ENCODE results near the gene PALLD. TPM values are rescaled to one million over a fixed set of nuclear protein-coding genes. Genes with fewer than 3 reads are reported as not detected.

The PALLD gene
- total and polyA plus RNA-seq, 2 of the 13 experiments (the other 11 are each of a cell fraction or from before 2014, with no cell fraction given) = 0.50 to 1.5 TPM

DNA sequence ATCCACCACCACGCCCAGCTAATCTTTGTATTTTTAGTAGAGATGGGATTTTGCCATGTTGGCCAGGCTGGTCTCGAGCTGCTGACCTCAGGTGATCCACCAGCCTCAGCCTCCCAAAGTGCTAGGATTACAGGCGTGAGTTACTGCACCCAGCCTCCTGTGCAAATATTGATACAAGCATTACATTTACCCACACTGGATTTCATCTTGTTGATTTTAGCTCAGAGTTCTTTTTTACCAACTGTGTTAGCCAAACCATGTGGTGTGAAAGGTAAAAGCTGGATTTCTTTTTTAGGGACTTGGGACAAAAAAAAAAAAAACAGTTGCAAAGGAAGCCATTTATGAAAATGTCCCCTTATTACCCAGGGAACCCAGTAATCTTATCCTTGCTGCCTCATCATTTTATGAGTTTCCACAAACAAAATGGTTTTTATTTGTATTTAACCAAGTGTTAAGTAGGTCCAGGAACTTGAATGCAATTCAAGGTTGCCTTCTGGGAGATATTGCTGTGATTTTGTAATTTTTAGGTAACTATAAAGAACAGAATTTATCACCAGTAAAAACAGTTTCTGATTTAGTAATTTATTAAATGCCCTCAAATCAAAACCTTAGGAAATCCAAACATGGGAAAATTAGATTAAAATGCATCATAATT is 202.5 kb downstream of the PALLD start (continued):
- TF ChIP-seq CCDC6 (CRISPR knock-in tag; IDR thresholded peaks at IDR 0.05) (no peak), ZFP90 (CRISPR knock-in tag; IDR thresholded peaks at IDR 0.05; ENCODE audit: borderline replicate concordance) (no peak), ZNF143 (CRISPR knock-in tag; IDR thresholded peaks at IDR 0.05) (no peak), ZNF75D (CRISPR knock-in tag; IDR thresholded peaks at IDR 0.05; ENCODE audit: borderline replicate concordance) (no peak), SP2 (CRISPR knock-in tag; IDR thresholded peaks at IDR 0.05) (no peak), SALL2 (CRISPR knock-in tag; IDR thresholded peaks at IDR 0.05) (no peak), SMAD9 (CRISPR knock-in tag; IDR thresholded peaks at IDR 0.05) (no peak), ZNF570 (CRISPR knock-in tag; IDR thresholded peaks at IDR 0.05; ENCODE audit: borderline replicate concordance) (no peak), ZNF446 (CRISPR knock-in tag; IDR thresholded peaks at IDR 0.05) (no peak), ZBTB42 (CRISPR knock-in tag; IDR thresholded peaks at IDR 0.05) (no peak), SOX5 (CRISPR knock-in tag; IDR thresholded peaks at IDR 0.05; ENCODE audit: borderline replicate concordance) (0 out of 2 replicates have a peak, but pooled peaks have one; percentile 23), NFE2L1 (CRISPR knock-in tag; IDR thresholded peaks at IDR 0.05; ENCODE audit: borderline replicate concordance) (no peak), MAF1 (CRISPR knock-in tag; IDR thresholded peaks at IDR 0.05; ENCODE audit: borderline replicate concordance) (no peak), ZNF775 (CRISPR knock-in tag; IDR thresholded peaks at IDR 0.05; ENCODE audit: borderline replicate concordance) (no peak), AKAP8 (CRISPR knock-in tag; IDR thresholded peaks at IDR 0.05) (no peak), ZNF629 (CRISPR knock-in tag; conservative IDR thresholded peaks at IDR 0.05) (no peak), MIXL1 (CRISPR knock-in tag; IDR thresholded peaks at IDR 0.05) (peak; percentile 52; the same call in 1 of the 2 replicates)
- TF ChIP-seq, protein P1, sequence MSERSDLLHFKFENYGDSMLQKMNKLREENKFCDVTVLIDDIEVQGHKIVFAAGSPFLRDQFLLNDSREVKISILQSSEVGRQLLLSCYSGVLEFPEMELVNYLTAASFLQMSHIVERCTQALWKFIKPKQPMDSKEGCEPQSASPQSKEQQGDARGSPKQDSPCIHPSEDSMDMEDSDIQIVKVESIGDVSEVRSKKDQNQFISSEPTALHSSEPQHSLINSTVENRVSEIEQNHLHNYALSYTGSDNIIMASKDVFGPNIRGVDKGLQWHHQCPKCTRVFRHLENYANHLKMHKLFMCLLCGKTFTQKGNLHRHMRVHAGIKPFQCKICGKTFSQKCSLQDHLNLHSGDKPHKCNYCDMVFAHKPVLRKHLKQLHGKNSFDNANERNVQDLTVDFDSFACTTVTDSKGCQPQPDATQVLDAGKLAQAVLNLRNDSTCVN (CRISPR knock-in tag; IDR thresholded peaks at IDR 0.05; ENCODE audit: borderline replicate concordance) = no peak
- TF ChIP-seq, protein P2, sequence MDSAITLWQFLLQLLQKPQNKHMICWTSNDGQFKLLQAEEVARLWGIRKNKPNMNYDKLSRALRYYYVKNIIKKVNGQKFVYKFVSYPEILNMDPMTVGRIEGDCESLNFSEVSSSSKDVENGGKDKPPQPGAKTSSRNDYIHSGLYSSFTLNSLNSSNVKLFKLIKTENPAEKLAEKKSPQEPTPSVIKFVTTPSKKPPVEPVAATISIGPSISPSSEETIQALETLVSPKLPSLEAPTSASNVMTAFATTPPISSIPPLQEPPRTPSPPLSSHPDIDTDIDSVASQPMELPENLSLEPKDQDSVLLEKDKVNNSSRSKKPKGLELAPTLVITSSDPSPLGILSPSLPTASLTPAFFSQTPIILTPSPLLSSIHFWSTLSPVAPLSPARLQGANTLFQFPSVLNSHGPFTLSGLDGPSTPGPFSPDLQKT (CRISPR knock-in tag; IDR thresholded peaks at IDR 0.05; ENCODE audit: borderline replicate concordance) = no peak
- TF ChIP-seq, protein P3, sequence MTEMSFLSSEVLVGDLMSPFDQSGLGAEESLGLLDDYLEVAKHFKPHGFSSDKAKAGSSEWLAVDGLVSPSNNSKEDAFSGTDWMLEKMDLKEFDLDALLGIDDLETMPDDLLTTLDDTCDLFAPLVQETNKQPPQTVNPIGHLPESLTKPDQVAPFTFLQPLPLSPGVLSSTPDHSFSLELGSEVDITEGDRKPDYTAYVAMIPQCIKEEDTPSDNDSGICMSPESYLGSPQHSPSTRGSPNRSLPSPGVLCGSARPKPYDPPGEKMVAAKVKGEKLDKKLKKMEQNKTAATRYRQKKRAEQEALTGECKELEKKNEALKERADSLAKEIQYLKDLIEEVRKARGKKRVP (CRISPR knock-in tag; IDR thresholded peaks at IDR 0.05) = peak in 1 of 2 experiments; percentile 37; a peak in 1 of 4 replicates
- TF ChIP-seq, protein P4, sequence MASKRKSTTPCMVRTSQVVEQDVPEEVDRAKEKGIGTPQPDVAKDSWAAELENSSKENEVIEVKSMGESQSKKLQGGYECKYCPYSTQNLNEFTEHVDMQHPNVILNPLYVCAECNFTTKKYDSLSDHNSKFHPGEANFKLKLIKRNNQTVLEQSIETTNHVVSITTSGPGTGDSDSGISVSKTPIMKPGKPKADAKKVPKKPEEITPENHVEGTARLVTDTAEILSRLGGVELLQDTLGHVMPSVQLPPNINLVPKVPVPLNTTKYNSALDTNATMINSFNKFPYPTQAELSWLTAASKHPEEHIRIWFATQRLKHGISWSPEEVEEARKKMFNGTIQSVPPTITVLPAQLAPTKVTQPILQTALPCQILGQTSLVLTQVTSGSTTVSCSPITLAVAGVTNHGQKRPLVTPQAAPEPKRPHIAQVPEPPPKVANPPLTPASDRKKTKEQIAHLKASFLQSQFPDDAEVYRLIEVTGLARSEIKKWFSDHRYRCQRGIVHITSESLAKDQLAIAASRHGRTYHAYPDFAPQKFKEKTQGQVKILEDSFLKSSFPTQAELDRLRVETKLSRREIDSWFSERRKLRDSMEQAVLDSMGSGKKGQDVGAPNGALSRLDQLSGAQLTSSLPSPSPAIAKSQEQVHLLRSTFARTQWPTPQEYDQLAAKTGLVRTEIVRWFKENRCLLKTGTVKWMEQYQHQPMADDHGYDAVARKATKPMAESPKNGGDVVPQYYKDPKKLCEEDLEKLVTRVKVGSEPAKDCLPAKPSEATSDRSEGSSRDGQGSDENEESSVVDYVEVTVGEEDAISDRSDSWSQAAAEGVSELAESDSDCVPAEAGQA (IDR thresholded peaks at IDR 0.05; ENCODE audit: low read depth) = no peak
- TF ChIP-seq, protein P4 (CRISPR knock-in tag; IDR thresholded peaks at IDR 0.05; ENCODE audit: borderline replicate concordance) = no peak
